Caco-2 (cell line): ENCODE data around the gene FGF14. TPM values are rescaled to one million over a fixed set of nuclear protein-coding genes. Genes with fewer than 3 reads are reported as not detected.

Experiments
- BruUV-seq: library from RNA; stranded (reverse); fragments of 400-500 nt; replicated peaks from 2 replicates; lab custom pipeline; 2021; lab: Mats Ljungman, UMichigan
- CTCF ChIA-PET: fragments of 300-600 bp; sonication (Branson Sonifier 250); formaldehyde crosslinking; loops from one replicate; lab custom pipeline; 2022; ENCODE audit warnings: antibody characterized with exemption; lab: Charles Lee
- POLR2A ChIA-PET: fragments of 300-600 bp; sonication (Branson Sonifier 250); formaldehyde crosslinking; loops from one replicate; lab custom pipeline; 2022; ENCODE audit warnings: antibody characterized with exemption; lab: Charles Lee
- DNase-seq, 2 experiments: peaks; one replicate each; pipeline versions ENCODE4 v3.0.0 to v3.0.0-alpha.2; 2020 to 2022
- H3K27me3 ChIP-seq: replicated peaks from 2 replicates; pipeline ENCODE4 v1.6.0; 2011; ENCODE audit warnings: low read length; ENCODE audit not compliant: control insufficient read depth, insufficient read depth
- H3K36me3 ChIP-seq: 2 replicates; pipeline ENCODE4 v1.5.1; 2011; ENCODE audit warnings: low read length; ENCODE audit not compliant: control insufficient read depth, insufficient read depth
- H3K4me1 ChIP-seq: fragments of 250-450 bp; sonication (Bioruptor Pico); 2 replicates; pipeline ENCODE4 v1.5.1; 2020; ENCODE audit warnings: mild to moderate bottlenecking
- H3K4me3 ChIP-seq: 2 replicates; pipeline ENCODE4 v1.5.1; 2011; ENCODE audit warnings: low read depth, mild to moderate bottlenecking, control low read depth, low read length
- H3K9me3 ChIP-seq: fragments of 250-450 bp; sonication (Bioruptor Pico); 2 replicates; pipeline ENCODE4 v1.5.1; 2020; ENCODE audit warnings: mild to moderate bottlenecking, moderate library complexity
- H3K27ac Mint-ChIP-seq: one replicate; pipeline ENCODE4 v1.8.0; 2022; ENCODE audit warnings: mixed read lengths; ENCODE audit not compliant: unreplicated experiment
- H3K27me3 Mint-ChIP-seq: one replicate; pipeline ENCODE4 v1.8.0; 2022; ENCODE audit warnings: mixed read lengths; ENCODE audit not compliant: insufficient read depth, unreplicated experiment
- H3K36me3 Mint-ChIP-seq: one replicate; pipeline ENCODE4 v1.8.0; 2022; ENCODE audit warnings: mild to moderate bottlenecking, mixed read lengths; ENCODE audit not compliant: insufficient read depth, unreplicated experiment
- H3K4me1 Mint-ChIP-seq: one replicate; pipeline ENCODE4 v1.8.0; 2022; ENCODE audit warnings: low read depth, mixed read lengths; ENCODE audit not compliant: unreplicated experiment
- H3K4me3 Mint-ChIP-seq: one replicate; pipeline ENCODE4 v1.8.0; 2022; ENCODE audit warnings: mild to moderate bottlenecking, moderate library complexity, mixed read lengths; ENCODE audit not compliant: unreplicated experiment
- H3K9me3 Mint-ChIP-seq: one replicate; pipeline ENCODE4 v1.8.0; 2022; ENCODE audit warnings: mixed read lengths; ENCODE audit not compliant: unreplicated experiment
- CTCF ChIP-seq, 2 experiments: fragments of 200-600 bp in 1 of 2; IDR thresholded peaks; 1 replicate in 1 of 2; 2 replicates in 1 of 2; pipeline versions ENCODE4 v1.5.1 to v1.8.0; 2011 to 2022; ENCODE audit warnings: antibody characterized with exemption in 1 of 2, control low read depth in 1 of 2, inconsistent platforms in 1 of 2, low read depth in 1 of 2, low read length in 1 of 2, mild to moderate bottlenecking in 1 of 2, moderate library complexity in 1 of 2; ENCODE audit not compliant: insufficient read depth in 1 of 2, severe bottlenecking in 1 of 2, unreplicated experiment in 1 of 2
- intact Hi-C: fragments of 100-400 bp; cut with micrococcal nuclease; formaldehyde crosslinking; loops from one replicate; pipeline ENCODE4 v1.10.0; 2022; ENCODE audit not compliant: unreplicated experiment
- total RNA-seq: library from RNA; stranded (reverse); gene quantifications from 2 replicates; pipeline ENCODE4 v1.2.3, GENCODE V29; 2022

Gene FGF14
- total RNA-seq, 1 experiment from 2014 or later: not detected

- Mint-ChIP-seq H3K36me3 (no peaks in the 10 kb centered on the region), H3K9me3 (no peaks in the 10 kb centered on the region), H3K27ac (no peak overlapping the region), H3K27me3 (peaks cover 5% of the 10 kb centered on the region), H3K4me3 (no peak overlapping the region), H3K4me1 (peaks cover 7% of the 10 kb centered on the region)
- Histone ChIP-seq H3K9me3 (no peaks in the 10 kb centered on the region; the same call in 1 of the 2 replicates), H3K4me1 (0 out of 2 replicates have a peak, but pooled peaks cover 7% of the 10 kb centered on the region), H3K4me3 (no peak overlapping the region), H3K36me3 (no peaks in the 10 kb centered on the region), H3K27me3 (no peaks in the 10 kb centered on the region)
- ChIA-PET POLR2A (no interaction called here), CTCF (no interaction called here)
- intact Hi-C loops: no loop called here
- DNase-seq: no peak
- TF ChIP-seq CTCF (IDR thresholded peaks at IDR 0.05; ENCODE audit: insufficient read depth in 1 of 2, low read depth in 1 of 2, low read length in 1 of 2, severe bottlenecking in 1 of 2, unreplicated experiment in 1 of 2): no peak
- BruUV-seq: no TSS peak
Measured at GRCh38 chr13:101982903-101983302, 418.9 kb downstream of the FGF14 start.

GRCh38 chr13:101979825-101980224, 422.0 kb downstream of the FGF14 start:
- no peaks in the 10 kb centered on the region for H3K9me3 Mint-ChIP-seq
- no TSS peak for BruUV-seq
- no peaks in the 10 kb centered on the region for H3K36me3 ChIP-seq
- intact Hi-C loops: no loop called here
- H3K4me3 Mint-ChIP-seq: no peak overlapping the region
- peak in 1 of 2 experiments; percentile 3 for DNase-seq
- 0 out of 2 replicates have a peak, but pooled peaks cover 7% of the 10 kb centered on the region for H3K4me1 ChIP-seq
- no peak for TF ChIP-seq CTCF (IDR thresholded peaks at IDR 0.05; ENCODE audit: insufficient read depth in 1 of 2, low read depth in 1 of 2, low read length in 1 of 2, severe bottlenecking in 1 of 2, unreplicated experiment in 1 of 2)
- H3K9me3 ChIP-seq: no peaks in the 10 kb centered on the region
- no peaks in the 10 kb centered on the region for H3K27me3 Mint-ChIP-seq
- CTCF ChIA-PET: no interaction called here
- no peak overlapping the region for H3K27ac Mint-ChIP-seq
- no peak overlapping the region for H3K4me3 ChIP-seq
- POLR2A ChIA-PET: no interaction called here
- H3K27me3 ChIP-seq: no peaks in the 10 kb centered on the region
- peaks cover 7% of the 10 kb centered on the region for H3K4me1 Mint-ChIP-seq
- H3K36me3 Mint-ChIP-seq: no peaks in the 10 kb centered on the region

GRCh38 chr13:101978552-101979315, 423.1 kb downstream of the FGF14 start:
- CTCF ChIA-PET: no interaction called here
- intact Hi-C loops: no loop called here
- POLR2A ChIA-PET: no interaction called here
- Mint-ChIP-seq H3K27me3 (no peaks in the 10 kb centered on the region), H3K9me3 (no peaks in the 10 kb centered on the region), H3K4me1 (peaks cover 7% of the 10 kb centered on the region), H3K36me3 (no peaks in the 10 kb centered on the region), H3K27ac (no peak overlapping the region), H3K4me3 (no peak overlapping the region)
- Histone ChIP-seq H3K4me3 (no peak overlapping the region), H3K9me3 (no peaks in the 10 kb centered on the region), H3K27me3 (no peaks in the 10 kb centered on the region), H3K4me1 (0 out of 2 replicates have a peak, but pooled peaks cover 7% of the 10 kb centered on the region), H3K36me3 (no peaks in the 10 kb centered on the region)
- TF ChIP-seq CTCF (IDR thresholded peaks at IDR 0.05; ENCODE audit: insufficient read depth in 1 of 2, low read depth in 1 of 2, low read length in 1 of 2, severe bottlenecking in 1 of 2, unreplicated experiment in 1 of 2): no peak
- DNase-seq: no peak
- no TSS peak for BruUV-seq
